K562 (cell line): ENCODE results near the gene PDGFA. TPM values are rescaled to one million over a fixed set of nuclear protein-coding genes. Genes with fewer than 3 reads are reported as not detected.
A peak's percentile ranks its signal among the peaks of the same experiment; 100 is the strongest.

Experiments used
- ATAC-seq: fragments of 200-7000 bp; cut with Tn5 transposase; 3 replicates; pipeline ENCODE4 v1.9.1; 2020; ENCODE audit warnings: moderate library complexity
- BruUV-seq: library from RNA; stranded (reverse); fragments of 400-500 nt; replicated peaks from 2 replicates; lab custom pipeline; 2021; lab: Mats Ljungman, UMichigan
- CTCF ChIA-PET: fragments of 300-600 bp; formaldehyde crosslinking; extraction: SDS; loops from one replicate; lab custom pipeline; 2021; ENCODE audit warnings: low intra/inter-chr PET ratio; lab: Yijun Ruan, JAX
- POLR2A ChIA-PET: fragments of 300-600, 350-650 bp; sonication (Branson Sonifier 250); formaldehyde crosslinking; extraction: SDS; loops from one replicate; lab custom pipeline; 2021; ENCODE audit warnings: antibody characterized with exemption, inconsistent platforms; lab: Yijun Ruan, JAX
- DNase-seq, 4 experiments: peaks; one replicate each; pipeline versions ENCODE4 v3.0.0 to v3.0.0-alpha.2; 2011 to 2018; ENCODE audit warnings: low spot score in 3 of 4, mixed read lengths in 3 of 4; ENCODE audit errors: extremely low read depth in 1 of 4
- FAIRE-seq: peaks from 2 replicates; lab custom pipeline; 2011; peaks lifted over from hg19 to GRCh38; lab: Jason Lieb, UNC
- H2AFZ ChIP-seq: 2 replicates; pipeline ENCODE4 v1.6.0; 2011; ENCODE audit warnings: low read depth, low read length, control low read depth, inconsistent platforms
- H3K27ac ChIP-seq: fragments of 200-600 bp; 3 replicates; pipeline ENCODE4 v1.8.0; 2011; ENCODE audit warnings: low read depth, mild to moderate bottlenecking, control low read depth, inconsistent platforms, low read length, moderate library complexity, mixed read lengths; ENCODE audit errors: extremely low read depth
- H3K27me3 ChIP-seq, 2 experiments: fragments of 300-600 bp in 1 of 2; 2 replicates in 1 of 2; 3 replicates in 1 of 2; pipeline versions ENCODE4 v1.6.0 to v1.8.0; 2011; ENCODE audit warnings: inconsistent platforms in 2 of 2, low read length in 2 of 2, mild to moderate bottlenecking in 1 of 2, mixed read lengths in 1 of 2, moderate library complexity in 1 of 2; ENCODE audit not compliant: control insufficient read depth in 2 of 2, insufficient read depth in 2 of 2
- H3K36me3 ChIP-seq: fragments of 300-600 bp; 3 replicates; pipeline ENCODE4 v1.8.0; 2011; ENCODE audit warnings: mild to moderate bottlenecking, low read length, inconsistent platforms; ENCODE audit not compliant: control insufficient read depth, insufficient read depth
- H3K4me1 ChIP-seq, 2 experiments: fragments of 200-600 bp in 1 of 2; replicated peaks in 1 of 2; 2 replicates in 1 of 2; 3 replicates in 1 of 2; pipeline versions ENCODE4 v1.5.1 to v1.8.0; 2011; ENCODE audit warnings: inconsistent platforms in 2 of 2, low read length in 2 of 2, mild to moderate bottlenecking in 1 of 2, mixed read lengths in 1 of 2, moderate library complexity in 1 of 2; ENCODE audit not compliant: control insufficient read depth in 2 of 2, insufficient read depth in 2 of 2
- H3K4me2 ChIP-seq: 2 replicates; pipeline ENCODE4 v1.6.1; 2011; ENCODE audit warnings: low read length, control low read depth, inconsistent platforms, mixed read lengths; ENCODE audit not compliant: insufficient read depth
- H3K4me3 ChIP-seq: fragments of 200-600 bp; sonication (generic), shearing (Covaris generic); 2 replicates; pipeline ENCODE4 v1.5.1; 2016; ENCODE audit warnings: control low read depth, inconsistent platforms
- H3K79me2 ChIP-seq: fragments of 200-600 bp; 3 replicates; pipeline ENCODE4 v1.8.0; 2011; ENCODE audit warnings: low read length, inconsistent platforms; ENCODE audit not compliant: control insufficient read depth, insufficient read depth
- H3K9ac ChIP-seq, 2 experiments: 2 replicates each; pipeline versions ENCODE4 v1.6.0 to v1.6.1; 2011; ENCODE audit warnings: low read depth in 2 of 2, low read length in 2 of 2, control low read depth in 1 of 2, inconsistent platforms in 1 of 2, mild to moderate bottlenecking in 1 of 2, mixed read lengths in 1 of 2; ENCODE audit not compliant: insufficient read depth in 1 of 2
- H3K9me1 ChIP-seq: one replicate; pipeline ENCODE4 v1.6.0; 2011; ENCODE audit warnings: inconsistent platforms, mild to moderate bottlenecking, low read length, moderate library complexity; ENCODE audit not compliant: control insufficient read depth, insufficient read depth
- H3K9me3 ChIP-seq: replicated peaks from 2 replicates; pipeline ENCODE4 v1.5.1; 2011; ENCODE audit warnings: low read depth, low read length, inconsistent platforms; ENCODE audit not compliant: control insufficient read depth, insufficient read depth
- H4K20me1 ChIP-seq: replicated peaks from 2 replicates; pipeline ENCODE4 v1.6.1; 2011; ENCODE audit warnings: low read length, inconsistent platforms, mixed read lengths; ENCODE audit not compliant: control insufficient read depth, insufficient read depth
- GATAD2A ChIP-seq: fragments of 450-650 bp; IDR thresholded peaks from 2 replicates; pipeline ENCODE4 v1.6.1; 2017
- NCOA4 ChIP-seq: fragments of 450-650 bp; IDR thresholded peaks from 2 replicates; pipeline ENCODE4 v1.6.1; 2018; ENCODE audit warnings: mild to moderate bottlenecking; ENCODE audit not compliant: partially characterized antibody
- YY1 ChIP-seq, 3 experiments: IDR thresholded peaks; 2 replicates each; pipeline ENCODE4 v1.6.1; 2011; ENCODE audit warnings: low read length in 2 of 3, mild to moderate bottlenecking in 2 of 3, moderate library complexity in 2 of 3, borderline replicate concordance in 1 of 3, control low read depth in 1 of 3, low read depth in 1 of 3; ENCODE audit not compliant: insufficient read depth in 3 of 3, insufficient replicate concordance in 2 of 3, control insufficient read depth in 1 of 3, insufficient read length in 1 of 3; ENCODE audit errors: extremely low read depth in 1 of 3
- whole genome bisulfite sequencing: fragments of 100-300 bp; shearing (Covaris generic); methylation state at CpG from one replicate; pipeline ENCODE4 v1.1.6; 2016; ENCODE audit warnings: low coverage, mixed read lengths; ENCODE audit not compliant: insufficient coverage; ENCODE audit errors: missing lambda C conversion rate; 5-methylcytosine and 5-hydroxymethylcytosine counted together
- in situ Hi-C: fragments of 300-500 bp; cut with MboI; formaldehyde crosslinking; loops from 4 replicates; pipeline ENCODE4 v1.15.0; 2018; ENCODE audit warnings: inconsistent platforms, mixed read lengths
- intact Hi-C: fragments of 100-400 bp; cut with micrococcal nuclease; formaldehyde crosslinking; loops from 2 replicates; pipeline ENCODE4 v1.14.2; 2022
- polyA plus RNA-seq, 8 experiments: library from polyadenylated mRNA; depleted of rRNA in 4 of 8; stranded (reverse) in 5 of 8; unstranded in 3 of 8; fragments of >200 nt; fragmentation: Nextera tagmentation in 2 of 8; fragmentation: Illumina TruSeq in 1 of 8; extraction: Ambion mirVana in 2 of 8; extraction: Trizol in 1 of 8; gene quantifications; 2 replicates each; pipeline versions ENCODE4 v1.2.1 to v1.2.3, GENCODE V29; 2011 to 2014; ENCODE audit warnings: inconsistent platforms in 1 of 8, missing spikeins in 1 of 8
- total RNA-seq, 7 experiments: library from RNA; depleted of rRNA in 6 of 7; stranded (reverse); fragments of >200 nt in 6 of 7; fragmentation: Illumina TruSeq in 2 of 7; extraction: Trizol in 2 of 7; gene quantifications; 2 replicates each; pipeline versions ENCODE4 v1.2.1 to v1.2.3, GENCODE V29; 2011 to 2021; ENCODE audit warnings: low replicate concordance in 1 of 7
- TF ChIP-seq, protein P1 (sequence below): sonication (generic); formaldehyde crosslinking; IDR thresholded peaks from 2 replicates; pipeline ENCODE4 v1.8.0; 2022; ENCODE audit warnings: missing genetic modification reagents, mild to moderate bottlenecking, moderate library complexity, borderline replicate concordance

PDGFA gene
- total and polyA plus RNA-seq, 9 of the 15 experiments (the other 6 are each of a cell fraction or from before 2014, with no cell fraction given): 2.5 to 10.2 (median 4.6) TPM

DNA sequence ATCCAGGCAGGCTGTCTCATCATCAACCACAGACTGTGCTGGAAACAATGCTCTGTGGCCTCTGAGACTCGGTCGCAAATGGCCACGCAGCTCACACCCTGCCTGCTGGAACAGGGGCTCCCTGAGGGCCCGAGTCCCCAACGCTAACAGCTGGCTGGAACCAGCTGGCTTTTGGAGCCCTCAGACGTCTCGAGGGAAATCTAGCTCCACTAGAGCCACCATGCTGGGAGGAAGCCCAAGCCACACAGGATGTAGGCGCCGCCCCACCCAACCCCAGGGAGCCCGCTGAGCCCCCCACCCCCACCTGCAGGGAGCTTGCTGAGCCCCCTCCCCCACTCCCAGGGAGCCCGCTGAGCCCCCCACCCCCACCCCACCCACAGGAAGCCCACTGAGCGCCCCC, 21.4 kb upstream of the PDGFA start:
- Histone ChIP-seq H3K9ac (no peak overlapping the region), H3K4me1 (peaks cover 5 to 56% of the 10 kb centered on the region in 2 experiments; a peak in 4 of 5 replicates), H2AFZ (no peak overlapping the region), H3K27me3 (no peaks in the 10 kb centered on the region), H3K79me2 (no peaks in the 10 kb centered on the region), H3K4me2 (no peak overlapping the region), H3K9me1 (no peaks in the 10 kb centered on the region), H4K20me1 (no peaks in the 10 kb centered on the region), H3K36me3 (no peaks in the 10 kb centered on the region), H3K9me3 (no peaks in the 10 kb centered on the region), H3K4me3 (no peak overlapping the region), H3K27ac (no peak overlapping the region)
- DNase-seq (no peak), ATAC-seq (no peak), FAIRE-seq (no peak)
- in situ Hi-C loops: no loop called here
- no TSS peak for BruUV-seq
- intact Hi-C loops: no loop called here
- POLR2A ChIA-PET: no interaction called here
- CTCF ChIA-PET: no interaction called here
- WGBS: 53% methylated on average over 7 of the region's 12 CpGs
- TF ChIP-seq GATAD2A (no peak), NCOA4 (no peak), YY1 (IDR thresholded peaks at IDR 0.05; ENCODE audit: borderline replicate concordance in 1 of 3, control insufficient read depth in 1 of 3, extremely low read depth in 1 of 3, insufficient read depth in 3 of 3, insufficient read length in 1 of 3, insufficient replicate concordance in 2 of 3, low read depth in 1 of 3, low read length in 2 of 3) (peak in 1 of 3 experiments; percentile 57)
- TF ChIP-seq, protein P1, sequence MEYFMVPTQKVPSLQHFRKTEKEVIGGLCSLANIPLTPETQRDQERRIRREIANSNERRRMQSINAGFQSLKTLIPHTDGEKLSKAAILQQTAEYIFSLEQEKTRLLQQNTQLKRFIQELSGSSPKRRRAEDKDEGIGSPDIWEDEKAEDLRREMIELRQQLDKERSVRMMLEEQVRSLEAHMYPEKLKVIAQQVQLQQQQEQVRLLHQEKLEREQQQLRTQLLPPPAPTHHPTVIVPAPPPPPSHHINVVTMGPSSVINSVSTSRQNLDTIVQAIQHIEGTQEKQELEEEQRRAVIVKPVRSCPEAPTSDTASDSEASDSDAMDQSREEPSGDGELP (CRISPR knock-in tag): peak; percentile 45; the same call in 1 of the 2 replicates
